Measurements from ENCODE around the gene RHOBTB1. TPM values are rescaled to one million over a fixed set of nuclear protein-coding genes. Genes with fewer than 3 reads are reported as not detected.

Gene RHOBTB1
- total RNA-seq, 1 experiment from 2014 or later, result 2.5 TPM

- H2BK12ac ChIP-seq (ENCODE audit: insufficient read length, low read depth, low read length), result no peak overlapping the region
- H3K4me2 ChIP-seq (ENCODE audit: insufficient read depth, insufficient read length, low read length), result no peak overlapping the region
- Mint-ChIP-seq H3K4me3 (no peak overlapping the region), H3K36me3 (ENCODE audit: insufficient read depth in 1 of 3, low read depth in 3 of 3) (no peaks in the 10 kb centered on the region), H3K27me3 (ENCODE audit: low read depth) (no peaks in the 10 kb centered on the region), H3K9me3 (no peaks in the 10 kb centered on the region), H3K4me1 (peaks cover 10 to 14% of the 10 kb centered on the region in 2 experiments), H3K27ac (no peak overlapping the region; a peak in 1 of 7 replicates)
- H3K79me2 ChIP-seq (ENCODE audit: insufficient read depth, low read length), result no peaks in the 10 kb centered on the region
- H3K4ac ChIP-seq (ENCODE audit: low read depth, low read length), result no peak overlapping the region
- no peak overlapping the region for H4K5ac ChIP-seq (ENCODE audit: insufficient read length, low read depth, low read length)
- no peak overlapping the region for H3K18ac ChIP-seq (ENCODE audit: insufficient read length, low read depth, low read length)
- H3K9me3 ChIP-seq (ENCODE audit: control insufficient read depth, low read depth, low read length), result no peaks in the 10 kb centered on the region
- TF ChIP-seq CTCF (conservative IDR thresholded peaks at IDR 0.05), result no peak
- H2BK20ac ChIP-seq (ENCODE audit: low read depth, low read length, poor library complexity, severe bottlenecking), result no peak overlapping the region
- no peak overlapping the region for H3K27ac ChIP-seq (ENCODE audit: insufficient read length, low read depth, low read length)
- H3K79me1 ChIP-seq (ENCODE audit: insufficient read depth, low read depth, low read length, poor library complexity, severe bottlenecking), result no peaks in the 10 kb centered on the region
- H2AK5ac ChIP-seq (ENCODE audit: insufficient read length, low read length), result no peak overlapping the region
- no peaks in the 10 kb centered on the region for H3K4me1 ChIP-seq (ENCODE audit: insufficient read depth, low read length)
- H2BK5ac ChIP-seq (ENCODE audit: insufficient read length, low read length), result no peak overlapping the region
- H3K27me3 ChIP-seq (ENCODE audit: insufficient read depth, low read length), result no peaks in the 10 kb centered on the region
- H3K23me2 ChIP-seq (ENCODE audit: insufficient read length, low read depth, low read length, poor library complexity, severe bottlenecking), result no peaks in the 10 kb centered on the region
- peak overlapping the region; percentile 22 for H3K9ac ChIP-seq (ENCODE audit: extremely low read depth, insufficient read length, low read length)
- no peak for DNase-seq
- H3K14ac ChIP-seq (ENCODE audit: insufficient read depth, low read length), result no peak overlapping the region
- H2AFZ ChIP-seq (ENCODE audit: low read length), result no peak overlapping the region
- H4K8ac ChIP-seq (replicated peaks; ENCODE audit: insufficient read length, low read depth, low read length), result no peak overlapping the region
- H2BK120ac ChIP-seq (ENCODE audit: low read depth, low read length, poor library complexity, severe bottlenecking), result no peak overlapping the region
- no peaks in the 10 kb centered on the region for H4K20me1 ChIP-seq (ENCODE audit: control insufficient read depth, insufficient read depth, insufficient read length)
- WGBS (ENCODE audit: extremely low coverage, insufficient read length, low lambda C conversion rate), result no CpG with 5 or more reads among the region's 3 CpGs
- no peak overlapping the region for H3T11ph ChIP-seq (ENCODE audit: low read length)
- H4K91ac ChIP-seq (ENCODE audit: insufficient read length, low read depth, low read length), result no peak overlapping the region
- no peak overlapping the region for H3K23ac ChIP-seq (ENCODE audit: insufficient read length, low read depth, low read length)
- no peak overlapping the region for H3K56ac ChIP-seq (ENCODE audit: insufficient read length, low read depth, low read length)
- no peak overlapping the region for H2BK15ac ChIP-seq (ENCODE audit: low read depth, low read length)
These were observed 66.8 kb downstream of the RHOBTB1 start for GRCh38 chr10:60877061-60877776.

Measured in H9 (cell line).